Loucy (cell line): ENCODE measurements around the gene GPER1.

Source experiments
- H2AFZ ChIP-seq: fragments of 200-600 bp; sonication (generic); 2 replicates; pipeline ENCODE4 v1.6.0; 2016; ENCODE audit warnings: antibody characterized with exemption, mild to moderate bottlenecking, low read length, moderate library complexity
- H3F3A ChIP-seq: fragments of 200-600 bp; 2 replicates; pipeline ENCODE4 v1.6.0; 2016; ENCODE audit warnings: antibody characterized with exemption, low read depth, mild to moderate bottlenecking
- H3K27me3 ChIP-seq: fragments of 200-600 bp; sonication (generic); 2 replicates; pipeline ENCODE4 v1.6.1; 2014; ENCODE audit warnings: low read length, mild to moderate bottlenecking; ENCODE audit not compliant: insufficient read depth, poor library complexity, severe bottlenecking
- H3K36me3 ChIP-seq: fragments of 200-600 bp; sonication (generic); 2 replicates; pipeline ENCODE4 v1.6.1; 2016; ENCODE audit warnings: low read length; ENCODE audit not compliant: insufficient read depth
- H3K4me1 ChIP-seq: fragments of 200-600 bp; sonication (generic); 2 replicates; pipeline ENCODE4 v1.5.1; 2014; ENCODE audit warnings: low read length, mild to moderate bottlenecking; ENCODE audit not compliant: insufficient read depth, poor library complexity, severe bottlenecking
- H3K4me2 ChIP-seq: fragments of 200-600 bp; sonication (generic); 2 replicates; pipeline ENCODE4 v1.6.0; 2014; ENCODE audit warnings: antibody characterized with exemption, low read length, low read depth, mild to moderate bottlenecking; ENCODE audit not compliant: poor library complexity, severe bottlenecking
- H3K4me3 ChIP-seq: fragments of 200-600 bp; sonication (generic); 2 replicates; pipeline ENCODE4 v1.5.1; 2014; ENCODE audit warnings: low read length, mild to moderate bottlenecking, mixed read lengths; ENCODE audit not compliant: poor library complexity, severe bottlenecking
- H3K79me2 ChIP-seq: fragments of 200-600 bp; sonication (generic); 2 replicates; pipeline ENCODE4 v1.6.1; 2014; ENCODE audit warnings: low read length; ENCODE audit not compliant: insufficient read depth
- H3K9ac ChIP-seq: fragments of 200-600 bp; sonication (generic); 2 replicates; pipeline ENCODE4 v1.6.0; 2014; ENCODE audit warnings: mild to moderate bottlenecking, low read depth, low read length, moderate library complexity; ENCODE audit not compliant: poor library complexity, severe bottlenecking
- H3K9me2 ChIP-seq: fragments of 200-600 bp; sonication (generic); replicated peaks from 2 replicates; pipeline ENCODE4 v1.6.1; 2016; ENCODE audit warnings: low read depth, low read length, mixed read lengths
- H3K9me3 ChIP-seq: fragments of 200-600 bp; sonication (generic); 2 replicates; pipeline ENCODE4 v1.6.1; 2014; ENCODE audit warnings: mild to moderate bottlenecking, antibody characterized with exemption, low read length, low read depth; ENCODE audit not compliant: insufficient read depth
- H4K20me1 ChIP-seq: fragments of 200-600 bp; sonication (generic); 2 replicates; pipeline ENCODE4 v1.6.0; 2014; ENCODE audit warnings: antibody characterized with exemption, low read length, mild to moderate bottlenecking; ENCODE audit not compliant: insufficient read depth, poor library complexity, severe bottlenecking
- EZH2phosphoT487 ChIP-seq: fragments of 200-600 bp; IDR thresholded peaks from 2 replicates; pipeline ENCODE4 v1.6.1; 2018; ENCODE audit warnings: antibody characterized with exemption, mild to moderate bottlenecking, moderate library complexity, borderline replicate concordance
- TF ChIP-seq, protein P1 (sequence below): fragments of 200-600 bp; sonication (generic); conservative IDR thresholded peaks from 2 replicates; pipeline ENCODE4 v1.5.1; 2014; ENCODE audit warnings: mild to moderate bottlenecking, antibody characterized with exemption, low read length

Gene GPER1

DNA sequence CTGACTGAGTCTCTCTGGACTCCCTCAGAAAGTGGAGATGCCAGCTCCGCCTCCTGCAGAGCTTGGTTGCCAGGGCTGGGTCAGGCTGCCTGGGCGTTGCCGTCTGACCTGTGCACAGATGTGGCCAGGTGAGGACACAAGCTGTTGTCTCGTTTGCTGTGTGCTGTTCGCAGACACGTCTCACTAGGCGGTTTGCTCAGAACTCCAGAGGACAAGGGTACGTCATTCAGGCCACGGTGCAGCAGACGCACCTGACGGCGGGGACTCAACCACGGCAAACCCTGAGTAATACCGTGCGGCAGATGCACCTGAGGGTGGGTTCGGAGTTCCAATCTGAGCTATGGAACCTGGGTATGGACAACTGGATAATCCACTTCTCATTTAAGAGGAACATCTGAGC lies 11.7 kb downstream of the GPER1 start:
- no peaks in the 10 kb centered on the region for H3K79me2 ChIP-seq
- no peaks in the 10 kb centered on the region for H4K20me1 ChIP-seq

GRCh38 chr7:1100386-1100785 lies 12.5 kb downstream of the GPER1 start:
- H3K27me3 ChIP-seq, result no peaks in the 10 kb centered on the region
- H3K4me2 ChIP-seq, result no peak overlapping the region
- H4K20me1 ChIP-seq, result no peaks in the 10 kb centered on the region
- no peaks in the 10 kb centered on the region for H3K9me2 ChIP-seq
- TF ChIP-seq, protein P1, sequence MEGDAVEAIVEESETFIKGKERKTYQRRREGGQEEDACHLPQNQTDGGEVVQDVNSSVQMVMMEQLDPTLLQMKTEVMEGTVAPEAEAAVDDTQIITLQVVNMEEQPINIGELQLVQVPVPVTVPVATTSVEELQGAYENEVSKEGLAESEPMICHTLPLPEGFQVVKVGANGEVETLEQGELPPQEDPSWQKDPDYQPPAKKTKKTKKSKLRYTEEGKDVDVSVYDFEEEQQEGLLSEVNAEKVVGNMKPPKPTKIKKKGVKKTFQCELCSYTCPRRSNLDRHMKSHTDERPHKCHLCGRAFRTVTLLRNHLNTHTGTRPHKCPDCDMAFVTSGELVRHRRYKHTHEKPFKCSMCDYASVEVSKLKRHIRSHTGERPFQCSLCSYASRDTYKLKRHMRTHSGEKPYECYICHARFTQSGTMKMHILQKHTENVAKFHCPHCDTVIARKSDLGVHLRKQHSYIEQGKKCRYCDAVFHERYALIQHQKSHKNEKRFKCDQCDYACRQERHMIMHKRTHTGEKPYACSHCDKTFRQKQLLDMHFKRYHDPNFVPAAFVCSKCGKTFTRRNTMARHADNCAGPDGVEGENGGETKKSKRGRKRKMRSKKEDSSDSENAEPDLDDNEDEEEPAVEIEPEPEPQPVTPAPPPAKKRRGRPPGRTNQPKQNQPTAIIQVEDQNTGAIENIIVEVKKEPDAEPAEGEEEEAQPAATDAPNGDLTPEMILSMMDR, result no peak
- no peak for TF ChIP-seq EZH2phosphoT487
- H3K4me1 ChIP-seq, result peaks cover 19% of the 10 kb centered on the region
- H3F3A ChIP-seq, result no peaks in the 10 kb centered on the region
- no peaks in the 10 kb centered on the region for H3K9me3 ChIP-seq
- H3K9ac ChIP-seq, result no peak overlapping the region
- no peaks in the 10 kb centered on the region for H3K36me3 ChIP-seq
- no peak overlapping the region for H3K4me3 ChIP-seq
- no peaks in the 10 kb centered on the region for H3K79me2 ChIP-seq
- H2AFZ ChIP-seq, result no peak overlapping the region

More for the DNA sequence above, 11.7 kb downstream of the GPER1 start:
- Histone ChIP-seq H3K9me2 (no peaks in the 10 kb centered on the region), H2AFZ (no peak overlapping the region), H3K9ac (no peak overlapping the region), H3K9me3 (no peaks in the 10 kb centered on the region), H3K4me2 (no peak overlapping the region), H3F3A (no peaks in the 10 kb centered on the region), H3K4me1 (peaks cover 12% of the 10 kb centered on the region), H3K27me3 (no peaks in the 10 kb centered on the region), H3K36me3 (no peaks in the 10 kb centered on the region), H3K4me3 (no peak overlapping the region)
- TF ChIP-seq, protein P1, result no peak
- no peak for TF ChIP-seq EZH2phosphoT487

DNA sequence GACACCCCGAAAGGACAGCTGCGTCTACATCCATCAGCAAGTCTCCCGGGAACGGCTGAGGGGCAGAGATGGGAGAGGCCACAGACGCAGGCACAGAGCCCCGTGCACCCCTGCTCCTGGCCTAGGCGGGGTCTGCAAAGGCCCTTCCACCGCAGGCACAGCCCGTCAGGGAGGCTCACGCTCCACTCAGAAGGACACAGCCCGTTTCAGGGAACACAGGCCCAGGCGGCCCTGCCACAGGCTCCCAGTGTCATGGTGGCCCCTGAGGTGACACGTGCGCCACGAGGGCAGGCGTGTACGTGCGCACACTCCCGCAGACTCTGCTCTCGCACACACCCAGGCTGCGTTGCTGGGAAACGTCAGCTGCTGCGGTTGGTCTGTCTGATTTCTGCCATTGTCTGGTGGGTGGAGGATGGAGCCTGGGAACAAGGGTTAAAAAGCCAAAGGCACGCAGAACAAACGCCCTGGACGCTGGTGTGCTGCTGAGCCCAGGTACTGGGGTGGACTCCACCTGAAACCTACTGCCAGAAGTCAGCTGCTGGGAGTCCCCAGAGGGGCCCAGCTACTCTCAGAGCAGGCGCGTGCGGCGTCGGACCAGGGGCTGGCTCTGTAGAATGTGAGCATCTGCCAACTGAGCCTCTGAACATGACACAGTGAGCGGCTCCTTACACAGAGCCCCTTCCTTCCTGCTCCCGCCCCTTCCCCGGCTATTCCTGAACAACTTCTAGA lies 13.1 kb downstream of the GPER1 start:
- no peak overlapping the region for H3K9ac ChIP-seq
- no peaks in the 10 kb centered on the region for H3K9me3 ChIP-seq
- no peaks in the 10 kb centered on the region for H4K20me1 ChIP-seq
- no peaks in the 10 kb centered on the region for H3K36me3 ChIP-seq
- no peak overlapping the region for H3K4me2 ChIP-seq
- no peaks in the 10 kb centered on the region for H3K79me2 ChIP-seq
- TF ChIP-seq EZH2phosphoT487, result no peak
- TF ChIP-seq, protein P1, result no peak
- no peaks in the 10 kb centered on the region for H3K27me3 ChIP-seq
- H3K4me3 ChIP-seq, result no peak overlapping the region
- H3F3A ChIP-seq, result no peaks in the 10 kb centered on the region
- no peak overlapping the region for H2AFZ ChIP-seq
- no peaks in the 10 kb centered on the region for H3K9me2 ChIP-seq
- H3K4me1 ChIP-seq, result peaks cover 19% of the 10 kb centered on the region
